Tibial nerve (tissue), 4 donors: ENCODE results near the gene ZBTB3.

Experiments used
- CTCF ChIP-seq, 5 experiments: fragments of 200-600 bp in 3 of 5; fragments of 450-650 bp in 2 of 5; sonication (generic) in 3 of 5; IDR thresholded peaks; one replicate each; pipeline ENCODE4 v1.5.1; 2016 to 2019; ENCODE audit warnings: antibody characterized with exemption in 5 of 5, mild to moderate bottlenecking in 3 of 5, moderate library complexity in 2 of 5
- EP300 ChIP-seq, 2 donors: sonication (generic); formaldehyde crosslinking; IDR thresholded peaks; one replicate each; pipeline ENCODE4 v1.6.1; 2017; ENCODE audit warnings: antibody characterized with exemption in 2 of 2, mild to moderate bottlenecking in 1 of 2
- POLR2A ChIP-seq, 2 donors: fragments of 450-650 bp; IDR thresholded peaks; one replicate each; pipeline ENCODE4 v1.6.1; 2017; ENCODE audit warnings: antibody characterized with exemption in 2 of 2, mild to moderate bottlenecking in 2 of 2, moderate library complexity in 2 of 2

- TF ChIP-seq CTCF (IDR thresholded peaks at IDR 0.05) (no peak), EP300 (IDR thresholded peaks at IDR 0.05) (no peak), POLR2A (IDR thresholded peaks at IDR 0.05) (no peak)
Observed at GRCh38 chr11:62737196-62737595, 16.8 kb downstream of the ZBTB3 start.
